Right cardiac atrium (tissue), 5 donors: ENCODE results near the gene IST1. TPM values are rescaled to one million over a fixed set of nuclear protein-coding genes. Genes with fewer than 3 reads are reported as not detected.
"Not testable (repeated sequence)": the region's sequence is repeated elsewhere in the genome, so short reads cannot be mapped to it uniquely, and the experiment has no call there.

ENCODE experiments used
- ATAC-seq, 2 donors: fragments of 200-7000 bp; cut with Tn5 transposase; one replicate each; pipeline versions ENCODE4 v1.8.0 to v1.9.1; 2020; ENCODE audit warnings: moderate library complexity in 2 of 2, mild to moderate bottlenecking in 1 of 2
- DNase-seq, 3 donors: peaks; one replicate each; pipeline ENCODE4 v3.0.0-alpha.2; 2020
- H3K27ac ChIP-seq: one replicate; pipeline ENCODE4 v1.5.1; 2013; ENCODE audit warnings: mild to moderate bottlenecking, low read length, control low read depth, moderate library complexity
- H3K27me3 ChIP-seq: one replicate; pipeline ENCODE4 v1.6.1; 2013; ENCODE audit not compliant: control insufficient read depth, insufficient read depth
- H3K4me1 ChIP-seq: one replicate; pipeline ENCODE4 v1.6.1; 2013; ENCODE audit warnings: low read length; ENCODE audit not compliant: control insufficient read depth, insufficient read depth
- H3K4me3 ChIP-seq: one replicate; pipeline ENCODE4 v1.5.1; 2013; ENCODE audit warnings: low read length, control low read depth
- H3K9me3 ChIP-seq: one replicate; pipeline ENCODE4 v1.6.1; 2013; ENCODE audit warnings: low read length; ENCODE audit not compliant: control insufficient read depth
- WGBS: extraction: QIAGEN DNeasy Blood & Tissue Kit; methylation state at CpG from one replicate; pipeline ENCODE4 v1.1.7; 2013; 5-methylcytosine and 5-hydroxymethylcytosine counted together
- intact Hi-C, 4 donors: fragments of 100-400 bp; cut with DNase I; formaldehyde crosslinking; loops; one replicate each; pipeline versions ENCODE4 v1.11.0 to v1.14.0; 2022 to 2023
- polyA plus RNA-seq: library from polyadenylated mRNA; stranded (reverse); fragments of 200-250 nt; gene quantifications from one replicate; pipeline ENCODE4 v1.2.3, GENCODE V29; 2013
- total RNA-seq, 4 donors: library from RNA; stranded (reverse); fragmentation: NEBNext Ultra II Directional; extraction: Animal tissue kit (Norgen Biotek cat#: 25700); gene quantifications; one replicate each; pipeline ENCODE4 v1.2.1, GENCODE V29; 2021
- donor health status: healthy with polysubstance abuse.
- donor health status: DM: no; HTN: yes; CAD: no.
- donor health status: DM: no; HTN: no; CAD: no.
- donor health status: DM: no; HTN: yes; CAD: no; lungs with severe emphysema.
- donor health status: DM: yes; HTN: yes; CAD: no.

The IST1 gene
- total and polyA plus RNA-seq, 5 donors: 89.5 to 148 (median 132) TPM

- intact Hi-C loops: no loop called here
- peak overlapping the region; percentile 2 for H3K27ac ChIP-seq
- peaks cover 3% of the 10 kb centered on the region for H3K4me1 ChIP-seq
- no peak for ATAC-seq
- no peaks in the 10 kb centered on the region for H3K9me3 ChIP-seq
- WGBS: 84% methylated on average over 5 of the region's 5 CpGs
- H3K27me3 ChIP-seq: no peaks in the 10 kb centered on the region
- no peak for DNase-seq
- H3K4me3 ChIP-seq: no peak overlapping the region
Measured at GRCh38 chr16:71855937-71856662, 39.2 kb upstream of the IST1 start.

GRCh38 chr16:71859762-71860521 lies 35.4 kb upstream of the IST1 start:
- Histone ChIP-seq H3K27me3 (no peaks in the 10 kb centered on the region), H3K9me3 (no peaks in the 10 kb centered on the region), H3K27ac (peak overlapping the region; percentile 51), H3K4me3 (no peak overlapping the region), H3K4me1 (peaks cover 3% of the 10 kb centered on the region)
- DNase-seq (no peak), ATAC-seq (no peak)
- intact Hi-C loops: no loop called here
- WGBS: 94% methylated on average over 32 of the region's 32 CpGs

DNA sequence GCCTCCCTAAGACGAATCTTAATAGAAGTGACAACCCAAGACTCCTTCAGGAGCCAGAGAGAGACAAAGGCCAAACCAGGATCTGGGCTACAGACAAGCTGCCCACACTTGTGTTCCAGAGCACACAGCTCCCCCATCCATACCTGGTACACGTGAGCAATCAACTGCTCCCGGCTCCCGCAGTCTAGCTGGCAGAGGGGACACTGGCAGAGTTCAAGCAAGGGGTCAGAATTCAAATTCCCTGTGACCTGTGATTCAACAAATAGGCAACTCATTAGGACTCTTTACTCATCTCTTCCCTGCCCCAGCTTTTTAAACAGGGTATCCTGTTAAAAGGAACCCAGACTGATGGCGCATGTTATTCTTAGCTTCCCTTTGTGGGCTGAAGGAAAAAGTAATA lies 31.3 kb upstream of the IST1 start:
- H3K9me3 ChIP-seq: no peaks in the 10 kb centered on the region
- H3K27ac ChIP-seq: no peak overlapping the region
- WGBS: 95% methylated on average over 5 of the region's 5 CpGs
- ATAC-seq (no peak), DNase-seq (no peak)
- no peaks in the 10 kb centered on the region for H3K27me3 ChIP-seq
- no peaks in the 10 kb centered on the region for H3K4me1 ChIP-seq
- intact Hi-C loops: no loop called here
- H3K4me3 ChIP-seq: no peak overlapping the region

DNA sequence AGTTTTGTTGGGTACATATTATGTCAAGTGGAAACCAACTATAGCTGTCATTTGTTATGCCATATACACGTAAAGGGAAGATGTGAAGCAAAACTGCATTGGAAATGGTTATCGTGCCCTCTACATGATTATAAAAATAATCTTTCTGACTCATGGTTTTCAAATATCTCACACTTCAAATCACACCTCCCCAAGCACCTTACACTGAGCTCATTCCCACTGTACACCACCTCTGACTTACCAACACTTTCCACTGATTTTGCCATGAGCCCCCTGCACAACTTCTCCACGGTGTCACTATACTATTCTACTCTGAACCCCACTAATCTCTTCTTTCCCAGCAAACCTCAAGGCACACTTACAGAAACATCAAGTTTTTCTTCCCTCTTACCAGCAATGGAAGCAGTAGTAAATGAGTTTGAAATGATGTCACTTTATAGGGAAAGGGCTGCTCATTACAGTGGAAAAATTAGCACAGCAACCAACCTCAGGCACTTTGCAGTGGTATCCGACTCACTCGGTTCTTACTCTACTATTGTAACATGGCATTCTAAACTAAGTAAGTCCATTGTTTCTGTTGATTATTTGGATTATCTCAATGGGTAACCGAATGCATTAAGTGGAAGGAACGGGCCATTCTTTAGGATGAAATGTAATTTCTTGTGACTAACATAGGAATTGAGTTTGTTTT lies 30.0 kb upstream of the IST1 start:
- peak in 1 of 2 donors; percentile 54 for ATAC-seq
- Histone ChIP-seq H3K27me3 (no peaks in the 10 kb centered on the region), H3K4me3 (no peak overlapping the region), H3K9me3 (no peaks in the 10 kb centered on the region), H3K4me1 (no peaks in the 10 kb centered on the region), H3K27ac (no peak overlapping the region)
- no peak for DNase-seq
- 83% methylated on average over 7 of the region's 7 CpGs for WGBS
- intact Hi-C loops: no loop called here

DNA sequence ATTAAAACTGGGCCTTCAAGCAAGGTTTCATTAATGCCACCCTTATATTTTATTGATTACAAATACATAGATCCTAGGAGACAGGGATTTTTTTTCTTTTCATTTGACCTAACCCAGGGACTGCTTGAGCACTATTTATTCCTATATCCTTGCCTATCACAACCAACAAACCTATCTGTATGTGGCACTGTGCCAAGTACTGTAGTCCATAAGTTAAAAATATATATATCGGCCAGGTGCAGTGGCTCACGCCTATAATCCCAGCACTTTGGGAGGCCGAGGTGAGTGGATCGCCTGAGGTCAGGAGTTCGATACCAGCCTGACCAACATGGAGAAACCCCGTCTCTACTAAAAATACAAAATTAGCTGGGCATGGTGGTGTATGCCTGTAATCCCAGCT lies 28.2 kb upstream of the IST1 start:
- H3K9me3 ChIP-seq, H3K4me1 ChIP-seq, H3K4me3 ChIP-seq, H3K27me3 ChIP-seq, H3K27ac ChIP-seq, DNase-seq, intact Hi-C loops, ATAC-seq: not testable (repeated sequence)
- 92% methylated on average over 6 of the region's 6 CpGs for WGBS

- Histone ChIP-seq H3K27me3 (no peaks in the 10 kb centered on the region), H3K4me3 (no peak overlapping the region), H3K4me1 (no peaks in the 10 kb centered on the region), H3K9me3 (no peaks in the 10 kb centered on the region), H3K27ac (no peak overlapping the region)
- WGBS: 95% methylated on average over 3 of the region's 3 CpGs
- intact Hi-C loops: no loop called here
- DNase-seq: no peak
- ATAC-seq: no peak
Measured at GRCh38 chr16:71867939-71868338, 27.4 kb upstream of the IST1 start.

DNA sequence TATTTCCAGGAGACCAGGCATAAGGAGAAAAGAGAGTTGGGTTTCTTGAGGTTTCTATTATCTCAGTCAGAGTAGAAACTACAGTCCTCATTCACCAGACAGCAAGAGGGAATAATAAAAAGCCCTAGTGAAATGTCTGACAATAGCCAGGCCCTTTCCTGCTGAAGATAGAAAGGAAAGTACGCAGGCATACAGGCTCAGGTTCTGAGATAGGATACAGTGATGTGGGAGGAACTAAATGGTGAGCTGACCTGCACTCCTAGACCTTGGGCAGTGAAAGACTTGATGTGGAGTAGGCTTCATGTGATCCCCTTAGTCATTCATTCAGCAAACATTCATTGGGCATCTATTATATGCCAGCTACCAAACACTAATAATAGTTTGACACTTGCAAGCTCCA lies 26.2 kb upstream of the IST1 start:
- Histone ChIP-seq H3K4me3 (no peak overlapping the region), H3K4me1 (no peaks in the 10 kb centered on the region), H3K27me3 (no peaks in the 10 kb centered on the region), H3K9me3 (no peaks in the 10 kb centered on the region), H3K27ac (no peak overlapping the region)
- no peak for ATAC-seq
- WGBS: 84% methylated on average over 1 of the region's 1 CpG
- no peak for DNase-seq
- intact Hi-C loops: no loop called here

DNA sequence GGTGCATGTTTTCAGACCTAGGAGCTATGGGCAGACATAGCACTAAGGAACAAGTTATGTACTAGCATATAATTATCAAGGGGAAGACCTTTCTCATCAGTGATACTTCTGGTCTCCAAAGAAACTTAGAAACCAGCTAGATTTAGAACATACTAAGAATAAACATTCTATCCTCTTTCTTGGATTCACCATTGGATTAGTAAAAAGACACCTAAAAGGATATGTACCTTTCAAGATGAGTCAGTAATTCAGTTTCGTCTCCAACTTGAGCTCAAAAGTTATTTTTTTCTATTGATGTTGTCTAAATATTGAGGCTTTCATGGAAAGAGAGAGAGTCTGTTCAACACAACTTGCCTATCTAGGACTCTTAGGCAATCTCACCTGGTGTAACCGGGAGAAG lies 24.5 kb upstream of the IST1 start:
- intact Hi-C loops: no loop called here
- Histone ChIP-seq H3K27ac (no peak overlapping the region), H3K4me1 (no peaks in the 10 kb centered on the region), H3K27me3 (no peaks in the 10 kb centered on the region), H3K9me3 (no peaks in the 10 kb centered on the region), H3K4me3 (no peak overlapping the region)
- WGBS: 96% methylated on average over 2 of the region's 2 CpGs
- ATAC-seq: no peak
- DNase-seq: no peak

GRCh38 chr16:71873199-71873598 lies 22.1 kb upstream of the IST1 start:
- WGBS: 85% methylated on average over 4 of the region's 4 CpGs
- intact Hi-C loops: no loop called here
- DNase-seq: no peak
- Histone ChIP-seq H3K27ac (no peak overlapping the region), H3K9me3 (no peaks in the 10 kb centered on the region), H3K4me3 (no peak overlapping the region), H3K4me1 (no peaks in the 10 kb centered on the region), H3K27me3 (no peaks in the 10 kb centered on the region)
- ATAC-seq: no peak

DNA sequence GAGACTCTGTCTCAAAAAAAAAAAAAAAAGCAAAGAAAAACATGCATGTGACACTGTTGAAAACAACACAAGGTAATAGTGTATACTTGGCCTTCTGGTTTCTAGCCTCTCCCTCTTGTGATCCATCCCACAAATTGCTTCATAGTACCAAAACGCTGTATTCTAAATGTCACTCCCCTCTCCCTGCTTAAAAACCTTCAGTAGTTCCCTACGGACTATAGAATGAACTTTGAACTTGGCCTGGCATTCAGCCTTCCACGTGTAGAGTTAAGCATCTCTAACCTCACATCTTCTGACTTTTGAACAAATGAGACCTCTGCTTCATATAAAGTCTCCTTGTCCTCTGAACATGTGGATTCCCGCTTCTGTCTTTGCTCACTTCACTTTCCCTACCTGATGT lies 16.4 kb upstream of the IST1 start:
- intact Hi-C loops: no loop called here
- ATAC-seq (no peak), DNase-seq (no peak)
- Histone ChIP-seq H3K27ac (no peak overlapping the region), H3K4me1 (no peaks in the 10 kb centered on the region), H3K9me3 (no peaks in the 10 kb centered on the region), H3K27me3 (no peaks in the 10 kb centered on the region), H3K4me3 (no peak overlapping the region)
- WGBS: 57% methylated on average over 4 of the region's 4 CpGs

DNA sequence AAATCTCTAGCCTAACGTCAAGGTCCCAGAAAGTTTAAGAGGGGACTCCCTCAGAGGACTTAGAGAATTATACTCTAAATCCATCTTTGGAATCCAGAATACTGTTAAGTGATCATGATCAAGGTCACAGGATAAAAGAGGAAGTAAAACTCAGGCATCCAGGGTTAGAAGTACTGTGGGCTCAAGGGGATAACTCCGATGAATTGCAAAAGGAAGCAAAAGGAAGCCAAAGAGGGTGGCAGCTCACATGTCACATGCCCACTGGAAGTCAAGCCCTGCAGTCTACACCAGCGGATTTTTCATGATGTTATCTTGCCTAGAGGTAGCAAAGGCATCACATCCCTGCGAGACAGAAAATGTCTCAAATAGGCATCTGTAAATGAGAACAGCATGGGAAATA lies 15.2 kb upstream of the IST1 start:
- Histone ChIP-seq H3K4me3 (no peak overlapping the region), H3K27ac (no peak overlapping the region), H3K4me1 (no peaks in the 10 kb centered on the region), H3K27me3 (no peaks in the 10 kb centered on the region), H3K9me3 (no peaks in the 10 kb centered on the region)
- no peak for ATAC-seq
- DNase-seq: peak in 1 of 3 donors; percentile 18
- intact Hi-C loops: loop anchor here in 2 of 4 donors (10.0 kb wide), 2 partner anchors 65 to 85 kb away; no protein-coding TSS in a partner anchor
- 75% methylated on average over 4 of the region's 4 CpGs for WGBS
